Measurements from ENCODE around the gene CERS6. TPM values are rescaled to one million over a fixed set of nuclear protein-coding genes. Genes with fewer than 3 reads are reported as not detected.

Gene CERS6
- polyA plus RNA-seq, 1 donor from 2014 or later: 59.3 TPM

DNA sequence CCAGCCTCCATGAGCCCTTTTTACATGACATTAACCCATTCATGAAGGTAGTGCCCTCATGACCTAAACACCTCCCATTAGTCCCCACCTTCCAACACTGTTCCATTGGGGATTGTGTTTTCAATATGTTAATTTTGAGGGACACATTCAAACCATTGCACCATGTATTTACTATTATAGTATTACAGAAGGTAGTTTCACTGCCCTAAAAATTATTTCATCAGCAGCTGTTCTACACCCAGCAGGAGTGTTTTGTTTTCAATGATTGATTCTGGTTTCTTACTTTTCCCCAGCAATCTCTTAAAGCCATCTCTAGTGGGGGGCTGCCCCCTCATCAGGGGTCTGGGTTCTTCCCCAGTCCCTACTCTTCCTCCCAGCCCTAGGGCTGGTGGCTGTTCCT lies 71.9 kb downstream of the CERS6 start:
- Histone ChIP-seq H3K36me3 (ENCODE audit: insufficient read depth, low read length) (no peaks in the 10 kb centered on the region), H3K79me2 (replicated peaks; ENCODE audit: insufficient read depth, low read length) (peaks cover 65% of the 10 kb centered on the region)

DNA sequence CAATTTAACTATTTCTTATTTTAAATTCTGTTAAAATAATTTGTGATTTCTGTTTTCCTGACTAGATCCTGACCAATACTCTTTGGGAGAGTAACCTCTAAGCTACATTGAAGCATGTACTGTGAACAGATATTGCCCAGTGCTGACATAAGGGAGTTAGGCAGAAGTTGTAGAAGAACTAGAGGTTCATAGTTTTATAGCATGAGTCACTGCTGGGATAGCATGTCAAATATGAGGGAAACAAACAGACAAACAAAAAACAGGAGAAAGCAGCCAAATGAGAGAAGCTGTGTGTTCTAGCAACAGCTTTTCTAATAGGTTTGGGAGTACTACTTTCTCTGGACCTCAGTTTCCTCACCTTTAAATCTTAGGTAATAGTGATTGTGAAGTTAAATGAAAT lies 72.4 kb downstream of the CERS6 start:
- Histone ChIP-seq H3K27ac (ENCODE audit: low read length) (no peak overlapping the region), H3K9me2 (ENCODE audit: insufficient read depth, low read length) (no peaks in the 10 kb centered on the region), H3F3A (ENCODE audit: insufficient read depth, low read length, poor library complexity, severe bottlenecking) (no peaks in the 10 kb centered on the region), H2AFZ (ENCODE audit: low read depth, low read length) (no peak overlapping the region), H3K9me3 (ENCODE audit: low read length) (no peaks in the 10 kb centered on the region), H3K4me2 (ENCODE audit: low read length) (no peak overlapping the region), H4K20me1 (ENCODE audit: insufficient read depth) (no peaks in the 10 kb centered on the region), H3K36me3 (ENCODE audit: insufficient read depth, low read length) (no peaks in the 10 kb centered on the region), H3K27me3 (ENCODE audit: insufficient read depth, low read depth, low read length) (no peaks in the 10 kb centered on the region), H3K4me3 (ENCODE audit: low read length) (no peak overlapping the region), H3K9ac (ENCODE audit: low read length) (no peak overlapping the region), H3K79me2 (replicated peaks; ENCODE audit: insufficient read depth, low read length) (peaks cover 67% of the 10 kb centered on the region)
- no peak for TF ChIP-seq EZH2 (IDR thresholded peaks at IDR 0.05; ENCODE audit: borderline replicate concordance, insufficient read depth, low read length, poor library complexity, severe bottlenecking)
- TF ChIP-seq, protein P1, sequence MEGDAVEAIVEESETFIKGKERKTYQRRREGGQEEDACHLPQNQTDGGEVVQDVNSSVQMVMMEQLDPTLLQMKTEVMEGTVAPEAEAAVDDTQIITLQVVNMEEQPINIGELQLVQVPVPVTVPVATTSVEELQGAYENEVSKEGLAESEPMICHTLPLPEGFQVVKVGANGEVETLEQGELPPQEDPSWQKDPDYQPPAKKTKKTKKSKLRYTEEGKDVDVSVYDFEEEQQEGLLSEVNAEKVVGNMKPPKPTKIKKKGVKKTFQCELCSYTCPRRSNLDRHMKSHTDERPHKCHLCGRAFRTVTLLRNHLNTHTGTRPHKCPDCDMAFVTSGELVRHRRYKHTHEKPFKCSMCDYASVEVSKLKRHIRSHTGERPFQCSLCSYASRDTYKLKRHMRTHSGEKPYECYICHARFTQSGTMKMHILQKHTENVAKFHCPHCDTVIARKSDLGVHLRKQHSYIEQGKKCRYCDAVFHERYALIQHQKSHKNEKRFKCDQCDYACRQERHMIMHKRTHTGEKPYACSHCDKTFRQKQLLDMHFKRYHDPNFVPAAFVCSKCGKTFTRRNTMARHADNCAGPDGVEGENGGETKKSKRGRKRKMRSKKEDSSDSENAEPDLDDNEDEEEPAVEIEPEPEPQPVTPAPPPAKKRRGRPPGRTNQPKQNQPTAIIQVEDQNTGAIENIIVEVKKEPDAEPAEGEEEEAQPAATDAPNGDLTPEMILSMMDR (IDR thresholded peaks at IDR 0.05; ENCODE audit: poor library complexity, severe bottlenecking): no peak
- TF ChIP-seq MXI1 (conservative IDR thresholded peaks at IDR 0.05; ENCODE audit: poor library complexity, severe bottlenecking): no peak
- no peak for TF ChIP-seq SMC3 (conservative IDR thresholded peaks at IDR 0.05; ENCODE audit: poor library complexity)
- TF ChIP-seq EP300 (conservative IDR thresholded peaks at IDR 0.05; ENCODE audit: poor library complexity, severe bottlenecking): no peak
- no peak for TF ChIP-seq TAF1 (IDR thresholded peaks at IDR 0.05; ENCODE audit: low read depth)
- TF ChIP-seq RAD21 (conservative IDR thresholded peaks at IDR 0.05): no peak
- TF ChIP-seq POLR2AphosphoS5 (IDR thresholded peaks at IDR 0.05): no peak
- TF ChIP-seq, protein P2, sequence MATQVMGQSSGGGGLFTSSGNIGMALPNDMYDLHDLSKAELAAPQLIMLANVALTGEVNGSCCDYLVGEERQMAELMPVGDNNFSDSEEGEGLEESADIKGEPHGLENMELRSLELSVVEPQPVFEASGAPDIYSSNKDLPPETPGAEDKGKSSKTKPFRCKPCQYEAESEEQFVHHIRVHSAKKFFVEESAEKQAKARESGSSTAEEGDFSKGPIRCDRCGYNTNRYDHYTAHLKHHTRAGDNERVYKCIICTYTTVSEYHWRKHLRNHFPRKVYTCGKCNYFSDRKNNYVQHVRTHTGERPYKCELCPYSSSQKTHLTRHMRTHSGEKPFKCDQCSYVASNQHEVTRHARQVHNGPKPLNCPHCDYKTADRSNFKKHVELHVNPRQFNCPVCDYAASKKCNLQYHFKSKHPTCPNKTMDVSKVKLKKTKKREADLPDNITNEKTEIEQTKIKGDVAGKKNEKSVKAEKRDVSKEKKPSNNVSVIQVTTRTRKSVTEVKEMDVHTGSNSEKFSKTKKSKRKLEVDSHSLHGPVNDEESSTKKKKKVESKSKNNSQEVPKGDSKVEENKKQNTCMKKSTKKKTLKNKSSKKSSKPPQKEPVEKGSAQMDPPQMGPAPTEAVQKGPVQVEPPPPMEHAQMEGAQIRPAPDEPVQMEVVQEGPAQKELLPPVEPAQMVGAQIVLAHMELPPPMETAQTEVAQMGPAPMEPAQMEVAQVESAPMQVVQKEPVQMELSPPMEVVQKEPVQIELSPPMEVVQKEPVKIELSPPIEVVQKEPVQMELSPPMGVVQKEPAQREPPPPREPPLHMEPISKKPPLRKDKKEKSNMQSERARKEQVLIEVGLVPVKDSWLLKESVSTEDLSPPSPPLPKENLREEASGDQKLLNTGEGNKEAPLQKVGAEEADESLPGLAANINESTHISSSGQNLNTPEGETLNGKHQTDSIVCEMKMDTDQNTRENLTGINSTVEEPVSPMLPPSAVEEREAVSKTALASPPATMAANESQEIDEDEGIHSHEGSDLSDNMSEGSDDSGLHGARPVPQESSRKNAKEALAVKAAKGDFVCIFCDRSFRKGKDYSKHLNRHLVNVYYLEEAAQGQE (IDR thresholded peaks at IDR 0.05; ENCODE audit: borderline replicate concordance): no peak

More for the DNA sequence above, 71.9 kb downstream of the CERS6 start:
- Histone ChIP-seq H3K9me3 (ENCODE audit: low read length) (no peaks in the 10 kb centered on the region), H3K4me3 (ENCODE audit: low read length) (no peak overlapping the region), H2AFZ (ENCODE audit: low read depth, low read length) (no peak overlapping the region), H3K9ac (ENCODE audit: low read length) (no peak overlapping the region), H3K9me2 (ENCODE audit: insufficient read depth, low read length) (no peaks in the 10 kb centered on the region), H4K20me1 (ENCODE audit: insufficient read depth) (no peaks in the 10 kb centered on the region), H3K27me3 (ENCODE audit: insufficient read depth, low read depth, low read length) (no peaks in the 10 kb centered on the region), H3F3A (ENCODE audit: insufficient read depth, low read length, poor library complexity, severe bottlenecking) (no peaks in the 10 kb centered on the region), H3K27ac (ENCODE audit: low read length) (no peak overlapping the region), H3K4me2 (ENCODE audit: low read length) (no peak overlapping the region)
- TF ChIP-seq, protein P2 (IDR thresholded peaks at IDR 0.05; ENCODE audit: borderline replicate concordance): no peak
- TF ChIP-seq SMC3 (conservative IDR thresholded peaks at IDR 0.05; ENCODE audit: poor library complexity) (no peak), MXI1 (conservative IDR thresholded peaks at IDR 0.05; ENCODE audit: poor library complexity, severe bottlenecking) (no peak), POLR2AphosphoS5 (IDR thresholded peaks at IDR 0.05) (no peak), RAD21 (conservative IDR thresholded peaks at IDR 0.05) (no peak), EP300 (conservative IDR thresholded peaks at IDR 0.05; ENCODE audit: poor library complexity, severe bottlenecking) (no peak), EZH2 (IDR thresholded peaks at IDR 0.05; ENCODE audit: borderline replicate concordance, insufficient read depth, low read length, poor library complexity, severe bottlenecking) (no peak), TAF1 (IDR thresholded peaks at IDR 0.05; ENCODE audit: low read depth) (no peak)
- TF ChIP-seq, protein P1 (IDR thresholded peaks at IDR 0.05; ENCODE audit: poor library complexity, severe bottlenecking): no peak
